RWPE2 (cell line): Measurements from ENCODE around the gene SERPINA6.

Source experiments
- ATAC-seq: fragments of 200-7000 bp; cut with Tn5 transposase; 3 replicates; pipeline ENCODE4 v1.9.1; 2021; ENCODE audit warnings: low read depth
- DNase-seq: peaks from one replicate; pipeline ENCODE4 v3.0.0-alpha.2; 2020; ENCODE audit warnings: low spot score
- H3K27ac ChIP-seq: fragments of 450-650 bp; 2 replicates; pipeline ENCODE4 v1.5.1; 2017; ENCODE audit warnings: mild to moderate bottlenecking; ENCODE audit not compliant: poor library complexity, severe bottlenecking
- H3K27me3 ChIP-seq: fragments of 250-450 bp; sonication (Bioruptor Pico); 2 replicates; pipeline ENCODE4 v1.5.1; 2021; ENCODE audit warnings: mild to moderate bottlenecking, moderate library complexity; ENCODE audit not compliant: insufficient read depth, poor library complexity, severe bottlenecking
- H3K36me3 ChIP-seq: fragments of 250-450 bp; sonication (Bioruptor Pico); 2 replicates; pipeline ENCODE4 v1.5.1; 2020; ENCODE audit warnings: low read depth, mild to moderate bottlenecking, moderate library complexity
- H3K4me1 ChIP-seq: fragments of 250-450 bp; sonication (Bioruptor Pico); 2 replicates; pipeline ENCODE4 v1.5.1; 2021; ENCODE audit warnings: mild to moderate bottlenecking, moderate library complexity; ENCODE audit not compliant: insufficient read depth, poor library complexity, severe bottlenecking
- H3K4me3 ChIP-seq: fragments of 250-450 bp; sonication (Bioruptor Pico); 2 replicates; pipeline ENCODE4 v1.5.1; 2021; ENCODE audit warnings: mild to moderate bottlenecking, moderate library complexity; ENCODE audit not compliant: severe bottlenecking
- H3K9me3 ChIP-seq: fragments of 250-450 bp; sonication (Bioruptor Pico); 2 replicates; pipeline ENCODE4 v1.5.1; 2021; ENCODE audit warnings: mild to moderate bottlenecking, moderate library complexity; ENCODE audit not compliant: severe bottlenecking
- TF ChIP-seq, protein P1 (sequence below): fragments of 450-650 bp; IDR thresholded peaks from one replicate; pipeline ENCODE4 v1.5.1; 2017; ENCODE audit warnings: mild to moderate bottlenecking, moderate library complexity; ENCODE audit not compliant: poor library complexity, severe bottlenecking

SERPINA6 gene

DNA sequence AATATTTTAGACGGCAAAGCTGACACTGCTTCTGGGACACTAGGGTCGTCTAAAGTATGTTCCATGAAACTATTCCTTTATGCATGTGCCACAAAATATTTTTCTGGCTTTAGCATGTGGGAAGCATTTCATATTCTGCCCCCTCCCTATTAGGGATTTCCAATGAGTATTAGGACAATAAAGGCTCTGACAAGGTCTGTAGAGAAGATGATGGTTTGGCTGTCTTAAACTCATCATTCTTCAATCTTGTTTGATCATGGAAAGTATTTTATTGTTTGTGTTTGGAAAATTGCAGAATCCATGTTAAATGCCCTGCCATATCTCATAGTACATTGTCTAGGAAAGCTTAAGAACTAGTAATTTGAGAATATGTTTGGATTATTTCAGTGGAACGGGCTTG, 42.5 kb upstream of the SERPINA6 start:
- no peaks in the 10 kb centered on the region for H3K27me3 ChIP-seq

DNA sequence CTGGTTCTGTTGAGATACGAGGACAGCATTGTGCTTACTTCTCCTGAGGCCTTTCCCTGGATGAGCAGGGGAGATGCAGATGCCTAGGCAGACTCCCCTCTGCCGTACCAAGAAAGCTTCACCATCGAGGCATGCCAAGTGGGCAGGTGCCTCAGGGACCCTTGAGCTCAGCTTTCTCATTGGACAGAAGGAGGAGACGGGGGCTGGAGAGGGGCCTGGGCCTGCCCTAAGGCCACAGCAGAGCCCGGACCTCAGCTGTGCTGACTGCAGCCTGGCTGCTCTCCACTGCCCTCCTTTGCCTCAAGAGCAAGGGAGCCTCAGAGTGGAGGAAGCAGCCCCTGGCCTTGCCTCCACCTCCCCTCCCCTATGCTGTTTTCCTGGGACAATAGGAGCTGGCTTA, 41.8 kb upstream of the SERPINA6 start:
- H3K4me1 ChIP-seq = peaks cover 4% of the 10 kb centered on the region
- DNase-seq (peak; percentile 16), ATAC-seq (no peak)
- H3K27me3 ChIP-seq = no peaks in the 10 kb centered on the region
- H3K4me3 ChIP-seq = no peak overlapping the region
- H3K27ac ChIP-seq = no peak overlapping the region
- H3K9me3 ChIP-seq = no peaks in the 10 kb centered on the region
- TF ChIP-seq, protein P1, sequence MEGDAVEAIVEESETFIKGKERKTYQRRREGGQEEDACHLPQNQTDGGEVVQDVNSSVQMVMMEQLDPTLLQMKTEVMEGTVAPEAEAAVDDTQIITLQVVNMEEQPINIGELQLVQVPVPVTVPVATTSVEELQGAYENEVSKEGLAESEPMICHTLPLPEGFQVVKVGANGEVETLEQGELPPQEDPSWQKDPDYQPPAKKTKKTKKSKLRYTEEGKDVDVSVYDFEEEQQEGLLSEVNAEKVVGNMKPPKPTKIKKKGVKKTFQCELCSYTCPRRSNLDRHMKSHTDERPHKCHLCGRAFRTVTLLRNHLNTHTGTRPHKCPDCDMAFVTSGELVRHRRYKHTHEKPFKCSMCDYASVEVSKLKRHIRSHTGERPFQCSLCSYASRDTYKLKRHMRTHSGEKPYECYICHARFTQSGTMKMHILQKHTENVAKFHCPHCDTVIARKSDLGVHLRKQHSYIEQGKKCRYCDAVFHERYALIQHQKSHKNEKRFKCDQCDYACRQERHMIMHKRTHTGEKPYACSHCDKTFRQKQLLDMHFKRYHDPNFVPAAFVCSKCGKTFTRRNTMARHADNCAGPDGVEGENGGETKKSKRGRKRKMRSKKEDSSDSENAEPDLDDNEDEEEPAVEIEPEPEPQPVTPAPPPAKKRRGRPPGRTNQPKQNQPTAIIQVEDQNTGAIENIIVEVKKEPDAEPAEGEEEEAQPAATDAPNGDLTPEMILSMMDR = no peak
- no peaks in the 10 kb centered on the region for H3K36me3 ChIP-seq

More for the DNA sequence above, 42.5 kb upstream of the SERPINA6 start:
- H3K4me1 ChIP-seq = no peaks in the 10 kb centered on the region
- H3K27ac ChIP-seq = no peak overlapping the region
- H3K36me3 ChIP-seq = no peaks in the 10 kb centered on the region
- ATAC-seq (no peak), DNase-seq (no peak)
- no peaks in the 10 kb centered on the region for H3K9me3 ChIP-seq
- no peak overlapping the region for H3K4me3 ChIP-seq
- TF ChIP-seq, protein P1 = no peak

DNA sequence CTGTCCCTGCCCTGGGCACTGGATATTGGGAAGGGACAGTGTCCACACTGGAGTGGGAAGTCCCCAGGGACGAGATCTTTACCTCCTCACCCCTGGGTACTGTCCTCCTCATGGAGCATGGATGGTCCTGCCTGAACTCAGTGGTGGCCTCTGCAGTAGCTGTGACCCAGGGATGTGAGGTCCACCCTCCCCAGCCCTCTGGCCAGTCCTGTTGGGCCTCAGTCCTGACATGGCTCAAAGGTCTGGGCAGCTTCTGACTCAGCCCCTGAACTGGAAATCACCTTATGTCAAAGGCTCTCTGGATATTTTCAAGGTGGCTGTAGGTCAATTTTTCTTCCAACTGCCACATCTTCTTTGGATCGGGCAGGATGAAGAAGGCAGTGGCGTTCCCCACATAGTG, 40.9 kb upstream of the SERPINA6 start:
- TF ChIP-seq, protein P1 = no peak
- no peaks in the 10 kb centered on the region for H3K27me3 ChIP-seq
- no peaks in the 10 kb centered on the region for H3K9me3 ChIP-seq
- H3K36me3 ChIP-seq = no peaks in the 10 kb centered on the region
- DNase-seq = no peak
- H3K27ac ChIP-seq = no peak overlapping the region
- H3K4me3 ChIP-seq = no peak overlapping the region
- ATAC-seq = no peak
- peaks cover 6% of the 10 kb centered on the region for H3K4me1 ChIP-seq

DNA sequence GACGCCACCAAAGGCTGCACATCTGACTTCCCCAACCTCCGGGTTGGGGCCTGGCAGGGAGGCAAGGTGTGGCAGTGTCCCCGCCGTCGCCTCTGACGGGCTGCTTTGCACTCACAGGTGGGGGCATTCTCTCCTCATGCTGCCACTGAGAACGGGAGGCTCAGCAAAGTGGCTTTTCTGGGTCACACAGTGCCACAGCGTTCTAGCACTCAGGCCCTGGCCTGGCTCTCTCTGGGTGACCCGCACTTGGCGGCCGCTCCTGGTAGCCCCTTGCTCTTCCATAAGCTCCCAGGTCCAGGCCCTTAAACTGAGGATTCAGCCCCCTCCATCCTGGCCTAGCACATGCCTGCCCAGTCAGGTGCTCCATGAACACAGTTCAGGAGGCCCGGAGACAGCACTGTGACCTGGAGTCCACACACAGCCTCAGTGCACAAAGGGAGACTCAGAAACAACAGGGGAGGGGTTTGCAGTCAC, 40.1 kb upstream of the SERPINA6 start:
- no peak for ATAC-seq
- TF ChIP-seq, protein P1 = no peak
- Histone ChIP-seq H3K27me3 (no peaks in the 10 kb centered on the region), H3K9me3 (no peaks in the 10 kb centered on the region), H3K36me3 (no peaks in the 10 kb centered on the region), H3K27ac (no peak overlapping the region), H3K4me3 (no peak overlapping the region), H3K4me1 (peaks cover 6% of the 10 kb centered on the region)
- no peak for DNase-seq

DNA sequence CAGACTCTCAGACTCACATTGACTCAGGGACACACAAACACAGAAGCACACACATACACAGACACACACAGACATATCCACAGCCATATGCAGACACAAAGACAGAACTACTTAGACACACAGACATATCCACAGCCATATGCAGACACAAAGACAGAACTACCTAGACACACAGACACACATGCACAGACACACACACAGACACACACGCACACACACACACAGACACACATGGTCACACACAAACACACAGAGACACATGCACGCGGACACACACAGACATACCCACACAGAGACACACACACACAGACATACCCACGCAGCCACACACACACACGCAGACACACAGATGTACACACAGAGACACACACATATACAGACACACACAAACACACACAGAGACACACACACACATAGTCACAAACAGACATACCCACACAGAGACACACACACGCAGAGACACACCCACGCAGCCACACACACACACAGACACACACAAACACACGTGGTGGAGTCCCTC, 39.5 kb upstream of the SERPINA6 start:
- TF ChIP-seq, protein P1 = no peak
- ATAC-seq (no peak), DNase-seq (no peak)
- Histone ChIP-seq H3K4me1 (peaks cover 6% of the 10 kb centered on the region), H3K9me3 (no peaks in the 10 kb centered on the region), H3K36me3 (no peaks in the 10 kb centered on the region), H3K27ac (no peak overlapping the region), H3K4me3 (no peak overlapping the region), H3K27me3 (no peaks in the 10 kb centered on the region)
